GM18858 (cell line): ENCODE measurements around the gene MACROD2.

ENCODE experiments used
- ATAC-seq: cut with Tn5 transposase; IDR thresholded peaks from one replicate; pipeline ENCODE4 v1.9.1; 2021; ENCODE audit not compliant: unreplicated experiment

MACROD2 gene

DNA sequence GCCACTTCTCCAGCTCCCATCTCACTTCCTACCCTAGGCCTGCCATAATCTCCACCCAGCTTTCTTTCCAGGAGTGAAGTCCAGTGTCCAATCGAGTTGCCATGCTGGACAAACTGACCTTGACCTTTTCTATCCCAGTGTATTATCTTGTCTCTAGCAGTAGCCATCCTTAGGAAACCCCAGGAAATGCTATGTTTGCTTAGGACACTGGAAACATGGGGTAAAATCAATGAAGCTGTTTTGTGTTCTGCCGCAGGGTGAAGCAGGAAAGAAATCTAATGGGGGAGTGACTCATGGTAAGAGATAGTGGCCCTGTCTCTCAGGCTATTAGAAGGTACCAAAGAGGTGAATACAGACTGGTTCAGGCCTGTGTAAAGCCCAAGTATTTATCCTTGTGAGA lies 1452.2 kb downstream of the MACROD2 start:
- ATAC-seq = no peak

- no peak for ATAC-seq
Observed at GRCh38 chr20:15449061-15449460, 1453.7 kb downstream of the MACROD2 start.

DNA sequence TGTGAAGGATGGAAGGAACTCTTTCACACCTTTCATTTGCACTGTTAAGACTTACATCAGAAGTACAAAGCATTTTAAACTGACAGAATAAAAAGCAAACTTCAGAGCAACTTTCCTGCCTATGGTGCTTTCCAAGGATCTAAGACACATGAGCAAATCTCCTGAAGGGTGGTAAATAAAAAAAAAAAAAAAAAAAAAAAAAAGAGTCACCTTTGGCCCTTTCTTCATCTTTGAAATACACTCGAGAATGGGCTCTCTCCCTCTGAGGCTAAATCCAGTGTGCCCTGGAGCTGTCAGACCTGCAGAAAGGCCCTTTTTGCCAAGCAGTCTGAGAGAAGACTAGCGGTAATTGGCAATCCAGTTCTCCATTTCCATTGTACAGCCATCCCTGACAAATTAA lies 1455.9 kb downstream of the MACROD2 start:
- no peak for ATAC-seq

- no peak for ATAC-seq
Observed at GRCh38 chr20:15455279-15455678, 1460.0 kb downstream of the MACROD2 start.

- no peak for ATAC-seq
Observed at GRCh38 chr20:15461938-15462337, 1466.6 kb downstream of the MACROD2 start.

DNA sequence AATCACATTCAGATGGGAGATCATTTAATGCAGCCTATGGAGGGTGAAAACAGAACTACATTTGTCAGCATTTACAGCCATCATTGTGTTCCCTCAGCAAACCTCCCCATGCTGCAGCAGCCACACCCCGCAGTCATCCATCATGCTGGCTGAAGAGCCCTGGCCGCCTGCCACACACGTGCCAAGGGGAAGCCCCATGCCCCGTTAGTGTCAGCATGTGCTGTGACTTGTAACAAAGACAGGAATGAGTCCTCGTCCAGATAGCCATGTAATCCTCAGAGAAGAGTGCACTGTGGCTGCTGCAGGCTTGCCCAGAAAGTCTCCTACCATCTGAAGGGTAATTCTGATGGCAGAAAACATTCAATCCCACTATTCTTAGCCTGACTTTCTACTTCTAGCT lies 1480.2 kb downstream of the MACROD2 start:
- ATAC-seq = peak; percentile 75

GRCh38 chr20:15476186-15476585 lies 1480.9 kb downstream of the MACROD2 start:
- no peak for ATAC-seq

DNA sequence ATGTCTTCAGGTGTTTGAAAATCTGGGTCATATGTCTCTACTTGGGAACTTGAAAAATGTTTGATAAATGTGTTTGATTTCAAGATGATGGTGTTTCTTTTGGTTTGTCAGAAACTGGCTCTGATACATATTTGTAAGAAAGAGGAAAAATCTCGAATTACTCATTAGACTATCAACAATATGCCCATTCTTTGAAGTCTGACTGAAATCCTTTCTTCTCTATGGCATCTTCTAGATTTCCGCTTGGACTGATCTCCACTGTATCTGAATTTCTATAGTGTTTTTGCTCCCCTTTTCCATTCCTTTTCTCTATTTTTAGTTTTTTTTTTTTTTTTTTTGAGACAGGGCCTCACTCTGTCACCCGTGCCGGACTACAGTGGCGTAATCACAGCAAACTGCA lies 1481.5 kb downstream of the MACROD2 start:
- no peak for ATAC-seq

DNA sequence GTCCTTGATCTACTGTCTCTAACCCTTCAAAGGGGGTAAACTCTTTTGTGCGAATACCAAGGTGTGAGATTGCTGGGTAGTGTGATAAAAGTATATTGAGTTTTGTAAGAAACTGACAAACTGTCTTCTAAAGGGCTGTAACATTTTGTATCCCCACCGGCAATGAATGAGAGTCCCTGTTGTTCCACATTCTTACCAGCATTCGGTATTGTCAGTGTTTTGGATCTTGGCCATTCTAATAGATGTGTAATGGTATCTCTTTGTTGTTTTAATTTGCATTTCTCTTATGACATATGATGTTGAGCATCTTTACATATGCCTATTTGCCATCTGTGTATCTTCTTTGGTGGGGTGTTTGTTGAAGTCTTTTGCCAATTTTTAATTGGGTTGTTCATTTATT lies 1487.2 kb downstream of the MACROD2 start:
- ATAC-seq = no peak

DNA sequence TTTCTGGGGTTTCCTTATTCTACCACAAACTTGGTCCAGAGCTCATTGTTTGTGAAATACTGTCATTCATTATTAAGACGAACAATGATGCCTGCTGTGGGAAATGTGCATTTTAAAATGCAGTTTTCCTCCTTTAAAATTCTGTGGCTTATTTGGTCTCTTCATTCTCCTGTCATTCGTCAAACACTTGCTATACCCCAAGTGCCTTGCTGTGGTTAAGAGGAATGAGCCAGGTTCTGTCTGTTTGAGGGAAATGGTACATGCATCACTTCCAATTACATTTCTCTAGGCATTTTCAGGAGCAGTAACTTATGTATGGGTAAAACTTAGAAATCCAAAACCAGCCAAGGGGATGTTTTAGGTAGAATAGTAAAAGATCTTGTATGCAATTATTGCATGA lies 1490.2 kb downstream of the MACROD2 start:
- ATAC-seq = no peak

DNA sequence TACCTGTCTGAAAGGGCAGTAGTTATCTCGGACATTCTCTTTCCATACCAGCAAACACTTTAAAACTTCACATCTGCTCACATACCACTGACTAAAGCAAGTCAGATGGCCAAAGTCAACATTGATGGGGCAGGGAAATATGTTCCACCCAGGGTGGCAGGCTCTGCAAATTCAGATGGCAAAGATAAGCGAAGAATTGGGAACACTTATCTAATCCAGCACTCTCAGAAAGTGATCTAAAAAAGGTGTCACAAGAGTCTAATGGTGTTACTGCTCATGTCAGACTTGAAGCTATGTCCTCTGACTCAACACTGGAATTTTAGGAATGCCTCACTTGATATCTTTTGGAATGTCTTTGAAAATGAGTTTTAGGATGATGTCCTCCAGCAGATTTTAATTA lies 1491.7 kb downstream of the MACROD2 start:
- no peak for ATAC-seq

DNA sequence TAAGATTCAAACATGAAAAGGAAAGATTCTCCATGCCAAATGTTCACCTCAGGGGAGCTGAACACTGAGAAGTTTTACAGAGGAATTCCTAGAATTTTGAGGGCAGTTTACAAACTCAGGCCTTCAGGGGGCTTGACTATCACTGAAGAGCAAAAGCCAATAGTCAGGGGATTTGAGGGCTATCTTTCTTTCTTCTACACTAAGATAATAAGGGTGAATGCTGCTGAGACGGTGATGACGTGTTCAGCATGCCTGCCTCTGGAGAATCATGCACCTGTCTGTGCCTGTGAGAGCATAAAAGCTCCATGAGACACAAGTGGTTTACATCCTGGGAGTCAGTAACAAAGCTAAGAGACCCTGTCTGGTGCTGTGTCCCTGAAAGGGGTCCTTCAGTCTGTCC lies 1492.4 kb downstream of the MACROD2 start:
- ATAC-seq = no peak

- ATAC-seq = no peak
Observed at GRCh38 chr20:15491575-15491974, 1496.3 kb downstream of the MACROD2 start.

DNA sequence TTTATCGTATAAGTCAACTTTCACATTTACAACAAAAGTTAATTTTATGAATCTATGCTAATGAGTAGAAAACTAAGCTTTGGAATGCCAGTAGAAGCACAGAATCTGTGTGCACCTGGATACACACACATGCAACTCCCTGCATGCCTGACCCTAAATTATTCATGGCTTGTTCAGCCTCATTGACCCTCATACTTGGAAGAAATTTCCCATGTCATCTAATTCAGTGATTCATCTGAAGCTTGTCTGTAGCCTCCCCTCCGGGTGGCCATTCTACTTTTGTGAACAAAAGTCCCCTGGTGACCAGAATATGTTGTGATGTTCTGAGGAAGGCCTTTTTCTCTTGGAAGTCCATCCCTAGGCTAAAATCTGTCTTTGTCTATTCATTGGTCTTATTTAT lies 1499.5 kb downstream of the MACROD2 start:
- ATAC-seq = no peak

DNA sequence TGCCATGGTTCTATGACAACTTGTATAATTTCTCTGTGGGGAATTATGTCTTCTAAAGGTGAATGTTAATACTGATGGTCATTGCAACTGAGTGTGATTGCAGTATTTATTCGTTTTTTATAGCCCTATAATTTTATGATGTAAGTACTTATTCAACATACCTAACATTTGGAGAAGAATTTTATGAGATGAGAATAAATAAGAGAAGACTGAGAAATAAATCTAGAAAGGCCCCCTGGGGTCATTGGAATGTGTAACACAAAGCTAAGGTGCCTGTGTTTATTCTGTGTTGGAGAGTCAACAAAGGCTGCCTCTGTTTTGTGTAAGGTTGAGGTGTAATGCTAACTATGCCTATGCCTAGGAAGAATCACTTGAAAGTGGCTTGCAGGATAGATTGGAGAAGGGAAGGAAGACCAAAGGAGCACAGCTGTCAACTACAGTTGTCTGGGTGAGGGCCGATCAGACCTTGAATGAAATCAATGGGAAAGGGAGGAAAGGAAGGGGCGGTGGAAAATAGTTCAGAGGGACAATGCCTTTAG lies 1501.3 kb downstream of the MACROD2 start:
- ATAC-seq = no peak

DNA sequence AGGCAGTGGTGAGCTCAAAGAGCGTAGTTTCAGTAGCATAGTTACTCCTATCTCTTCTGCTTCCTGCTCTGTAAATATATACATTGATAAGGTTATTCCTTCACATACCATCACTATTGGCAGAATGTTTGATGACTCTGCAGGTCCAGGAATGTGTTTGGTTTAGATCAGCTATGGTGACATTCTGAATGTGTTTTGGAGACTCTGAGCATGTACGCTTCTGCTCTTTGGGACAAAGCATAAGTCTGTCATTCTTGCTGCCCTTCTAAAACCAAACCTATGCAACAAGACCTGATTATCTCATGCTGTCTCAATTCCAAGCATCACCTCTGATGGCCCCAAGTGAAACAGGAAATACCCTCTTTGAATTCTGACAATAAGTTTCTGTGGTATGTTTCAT lies 1503.6 kb downstream of the MACROD2 start:
- no peak for ATAC-seq

DNA sequence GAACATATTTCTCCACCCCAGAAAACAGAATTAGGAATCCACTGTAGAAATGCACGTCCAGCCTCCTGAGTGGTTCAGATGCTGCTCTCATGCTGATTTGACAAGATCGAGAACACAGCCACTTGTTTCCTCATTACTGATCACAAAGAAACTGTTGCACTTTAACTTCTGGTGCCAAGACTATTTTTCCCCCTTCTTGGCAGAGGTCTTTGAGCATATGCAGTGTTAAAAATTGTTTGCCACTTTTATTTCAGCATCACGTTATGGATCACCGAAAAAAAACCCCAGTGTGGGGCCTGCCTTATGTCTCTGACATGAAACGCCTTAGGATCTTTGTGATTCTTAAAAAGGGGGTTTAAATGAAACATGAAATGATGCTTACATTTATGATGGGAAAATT lies 1511.0 kb downstream of the MACROD2 start:
- no peak for ATAC-seq

DNA sequence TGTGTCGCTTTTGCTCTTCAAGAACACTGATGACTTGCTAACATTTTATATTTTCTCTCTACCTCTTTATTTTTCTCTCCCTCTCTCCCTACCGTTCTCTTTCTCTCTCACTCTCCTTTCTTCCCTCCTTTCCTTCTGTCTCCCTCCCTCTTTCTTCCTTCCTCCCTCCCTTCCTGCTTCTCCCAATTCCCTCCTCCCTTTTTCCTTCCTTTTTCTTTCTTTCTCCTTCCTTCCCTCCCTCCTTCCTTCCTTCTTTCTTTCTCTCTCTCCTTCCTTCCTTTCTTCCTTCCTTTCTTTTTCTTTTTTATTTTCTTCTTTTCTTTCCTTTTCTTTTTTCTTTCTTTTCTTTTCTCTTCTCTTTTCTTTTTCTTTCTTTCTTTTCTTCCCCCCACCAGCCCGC lies 1511.8 kb downstream of the MACROD2 start:
- no peak for ATAC-seq

DNA sequence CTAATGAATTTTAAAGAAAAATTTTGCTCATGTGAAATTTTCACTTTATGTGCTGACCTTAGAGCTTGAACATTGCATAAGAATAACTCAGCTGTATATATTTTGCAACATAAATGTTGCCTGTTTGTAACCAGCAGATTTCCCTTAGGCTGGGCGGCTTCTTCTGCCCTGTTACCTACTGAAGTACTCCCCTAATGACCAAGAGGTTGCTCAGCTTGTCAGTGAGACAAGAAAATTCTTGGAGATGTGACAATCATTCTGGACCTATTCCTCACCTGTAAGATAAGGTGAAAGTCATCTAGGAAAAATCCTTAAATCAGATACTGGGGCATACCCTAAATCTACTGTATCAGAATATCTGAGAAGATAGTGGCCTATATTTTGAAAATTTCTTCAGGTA lies 1516.2 kb downstream of the MACROD2 start:
- ATAC-seq = no peak

DNA sequence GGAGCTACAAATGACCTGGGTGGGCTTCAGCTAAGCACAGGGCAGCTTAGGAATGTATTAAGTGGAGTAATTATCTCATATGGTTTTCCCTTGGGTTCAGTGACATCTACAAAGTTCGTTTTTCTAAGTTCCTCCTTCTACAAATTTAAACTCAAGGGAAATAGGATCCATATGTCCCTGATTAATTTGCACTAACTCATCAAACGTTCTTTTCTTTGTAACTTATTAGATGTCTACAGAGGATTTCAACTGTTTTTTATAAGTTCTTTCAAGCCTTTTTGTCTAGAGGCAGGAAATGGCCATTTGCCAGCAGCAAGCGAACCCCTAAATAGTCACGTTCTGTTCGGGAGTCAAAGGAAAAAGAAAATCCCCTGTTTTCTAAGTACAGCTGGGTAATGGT lies 1517.6 kb downstream of the MACROD2 start:
- no peak for ATAC-seq

- no peak for ATAC-seq
Observed at GRCh38 chr20:15515691-15516090, 1520.4 kb downstream of the MACROD2 start.

DNA sequence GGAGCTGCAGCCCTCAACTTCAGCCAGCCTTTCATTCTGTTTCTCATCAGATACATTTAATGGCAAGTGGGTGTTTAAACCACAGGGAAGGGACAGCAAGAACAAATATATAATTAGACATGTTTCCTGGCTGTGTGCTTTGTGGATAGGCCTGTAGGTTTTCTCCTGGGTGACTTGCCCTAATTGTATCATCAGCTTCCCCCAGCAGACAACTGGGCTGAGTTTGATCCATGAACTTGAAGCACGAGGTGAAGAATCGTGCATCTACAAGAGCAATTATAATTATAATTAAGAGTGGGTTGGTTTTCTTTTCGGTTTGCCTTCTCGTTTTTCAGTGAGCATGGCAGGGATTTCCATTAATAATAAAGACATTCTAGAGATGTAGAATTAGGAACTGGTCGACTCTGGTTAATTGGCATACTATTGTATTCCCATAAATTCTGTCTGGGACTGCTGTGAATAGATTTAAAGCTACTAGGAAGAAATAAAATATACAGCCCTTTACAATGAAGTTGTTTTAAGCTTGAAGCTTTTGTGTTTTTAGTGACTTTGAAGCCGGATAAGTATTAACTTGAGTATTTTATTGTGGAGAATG lies 1525.7 kb downstream of the MACROD2 start:
- no peak for ATAC-seq

- ATAC-seq = no peak
Observed at GRCh38 chr20:15523400-15523799, 1528.1 kb downstream of the MACROD2 start.
